Chondrocyte (in vitro differentiated cells): ENCODE data around the gene THUMPD2. TPM values are rescaled to one million over a fixed set of nuclear protein-coding genes. Genes with fewer than 3 reads are reported as not detected.

ENCODE experiments used
- DNase-seq: peaks from one replicate; pipeline ENCODE4 v3.0.0; 2021; ENCODE audit warnings: mixed read lengths, low spot score
- H3K27ac Mint-ChIP-seq: one replicate; pipeline ENCODE4 v1.8.0; 2021; ENCODE audit warnings: mild to moderate bottlenecking, moderate library complexity, mixed read lengths; ENCODE audit not compliant: unreplicated experiment
- H3K27me3 Mint-ChIP-seq: 2 replicates; pipeline ENCODE4 v1.8.0; 2021; ENCODE audit warnings: low read depth, mixed read lengths
- H3K36me3 Mint-ChIP-seq: 2 replicates; pipeline ENCODE4 v1.8.0; 2021; ENCODE audit warnings: low read depth, mixed read lengths
- H3K4me1 Mint-ChIP-seq: 2 replicates; pipeline ENCODE4 v1.8.0; 2021; ENCODE audit warnings: low read depth, mild to moderate bottlenecking, mixed read lengths
- H3K4me3 Mint-ChIP-seq: one replicate; pipeline ENCODE4 v1.8.0; 2021; ENCODE audit warnings: mild to moderate bottlenecking, moderate library complexity, mixed read lengths; ENCODE audit not compliant: unreplicated experiment
- H3K9me3 Mint-ChIP-seq: 2 replicates; pipeline ENCODE4 v1.8.0; 2021; ENCODE audit warnings: low read depth, mixed read lengths
- total RNA-seq: library from RNA; stranded (reverse); gene quantifications from 3 replicates; pipeline ENCODE4 v1.2.1, GENCODE V29; 2021
- TF ChIP-seq, protein P1 (sequence below): fragments of 200-600 bp; sonication (generic); IDR thresholded peaks from 2 replicates; pipeline ENCODE4 v1.5.0; 2021; ENCODE audit warnings: antibody characterized with exemption, mild to moderate bottlenecking, moderate library complexity

The THUMPD2 gene
- total RNA-seq, 1 donor from 2014 or later: 8.2 TPM

DNA sequence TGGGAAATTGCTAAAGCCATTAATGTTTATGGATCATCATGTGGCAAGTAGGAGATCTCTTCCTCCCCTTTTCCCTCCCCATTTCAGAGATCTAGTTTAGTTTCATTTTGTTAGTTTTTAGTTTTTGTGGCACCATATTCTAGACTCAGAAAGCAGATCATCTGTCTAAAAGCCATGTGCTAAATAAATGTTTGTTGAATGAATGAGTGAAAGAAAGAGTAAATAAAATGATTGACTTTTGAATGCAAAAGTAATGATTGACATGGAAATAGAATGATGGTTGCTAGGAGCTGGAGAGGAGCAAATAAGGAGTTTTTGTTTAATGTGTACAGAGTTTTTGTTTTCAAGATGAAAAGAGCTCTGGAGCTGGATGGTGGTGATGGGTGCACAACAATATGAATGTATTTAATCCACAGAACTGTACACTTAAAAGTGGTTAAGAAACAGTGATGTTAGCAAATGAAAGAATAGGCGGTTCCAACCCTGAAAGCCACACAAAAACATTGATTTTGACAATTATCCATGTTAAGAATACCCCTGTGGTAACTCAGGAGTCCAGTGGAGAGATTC lies 89.7 kb downstream of the THUMPD2 start:
- H3K4me1 Mint-ChIP-seq: no peaks in the 10 kb centered on the region
- H3K4me3 Mint-ChIP-seq: no peak overlapping the region
- H3K27me3 Mint-ChIP-seq: no peaks in the 10 kb centered on the region
- H3K36me3 Mint-ChIP-seq: peaks cover 3% of the 10 kb centered on the region
- no peak overlapping the region for H3K27ac Mint-ChIP-seq
- peaks cover 13% of the 10 kb centered on the region for H3K9me3 Mint-ChIP-seq
- TF ChIP-seq, protein P1, sequence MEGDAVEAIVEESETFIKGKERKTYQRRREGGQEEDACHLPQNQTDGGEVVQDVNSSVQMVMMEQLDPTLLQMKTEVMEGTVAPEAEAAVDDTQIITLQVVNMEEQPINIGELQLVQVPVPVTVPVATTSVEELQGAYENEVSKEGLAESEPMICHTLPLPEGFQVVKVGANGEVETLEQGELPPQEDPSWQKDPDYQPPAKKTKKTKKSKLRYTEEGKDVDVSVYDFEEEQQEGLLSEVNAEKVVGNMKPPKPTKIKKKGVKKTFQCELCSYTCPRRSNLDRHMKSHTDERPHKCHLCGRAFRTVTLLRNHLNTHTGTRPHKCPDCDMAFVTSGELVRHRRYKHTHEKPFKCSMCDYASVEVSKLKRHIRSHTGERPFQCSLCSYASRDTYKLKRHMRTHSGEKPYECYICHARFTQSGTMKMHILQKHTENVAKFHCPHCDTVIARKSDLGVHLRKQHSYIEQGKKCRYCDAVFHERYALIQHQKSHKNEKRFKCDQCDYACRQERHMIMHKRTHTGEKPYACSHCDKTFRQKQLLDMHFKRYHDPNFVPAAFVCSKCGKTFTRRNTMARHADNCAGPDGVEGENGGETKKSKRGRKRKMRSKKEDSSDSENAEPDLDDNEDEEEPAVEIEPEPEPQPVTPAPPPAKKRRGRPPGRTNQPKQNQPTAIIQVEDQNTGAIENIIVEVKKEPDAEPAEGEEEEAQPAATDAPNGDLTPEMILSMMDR: no peak
- no peak for DNase-seq

DNA sequence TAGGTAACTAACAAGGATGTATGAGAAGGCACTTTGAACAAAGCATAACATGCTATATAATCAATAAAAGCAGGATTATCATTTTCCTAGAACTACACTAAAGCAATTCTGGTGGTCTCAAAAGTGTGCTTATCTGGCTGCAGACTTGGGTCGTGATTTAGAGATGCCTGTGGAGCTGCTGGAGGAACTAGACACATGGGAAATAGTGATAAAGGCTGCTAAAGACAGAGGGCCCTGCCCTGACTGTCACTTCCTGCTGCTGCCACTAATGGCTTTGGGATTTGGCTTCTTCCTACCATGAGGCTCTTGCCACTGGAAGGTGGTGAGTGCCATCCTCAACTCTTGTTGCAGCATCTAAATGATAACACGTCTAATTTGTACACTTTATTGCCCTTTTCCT lies 90.9 kb downstream of the THUMPD2 start:
- Mint-ChIP-seq H3K27ac (no peak overlapping the region), H3K4me1 (no peaks in the 10 kb centered on the region), H3K27me3 (no peaks in the 10 kb centered on the region), H3K4me3 (no peak overlapping the region), H3K9me3 (peaks cover 13% of the 10 kb centered on the region), H3K36me3 (peaks cover 3% of the 10 kb centered on the region)
- DNase-seq: no peak
- TF ChIP-seq, protein P1: no peak

DNA sequence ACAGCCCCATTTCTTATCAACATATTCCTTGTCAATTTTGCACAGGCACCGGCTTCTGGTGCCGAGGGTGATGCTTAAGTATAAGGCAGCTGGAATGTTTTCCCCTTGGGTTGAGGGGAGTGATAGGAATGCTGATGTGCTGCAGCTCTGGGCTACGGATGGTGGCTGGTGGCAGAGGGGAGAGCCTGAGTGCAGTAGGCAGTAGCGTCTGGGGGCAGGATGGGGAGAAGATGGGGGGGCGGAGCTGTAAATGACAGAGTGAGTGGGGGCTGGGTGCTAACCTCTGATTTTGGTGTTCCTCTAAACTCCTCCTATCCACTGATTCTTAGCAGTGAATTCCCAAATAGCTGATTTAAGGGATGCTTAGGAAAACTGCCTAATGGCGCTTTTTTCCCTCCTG lies 92.6 kb downstream of the THUMPD2 start:
- Mint-ChIP-seq H3K27ac (no peak overlapping the region), H3K36me3 (peaks cover 3% of the 10 kb centered on the region), H3K27me3 (no peaks in the 10 kb centered on the region), H3K4me1 (no peaks in the 10 kb centered on the region), H3K9me3 (peaks cover 9% of the 10 kb centered on the region), H3K4me3 (no peak overlapping the region)
- no peak for DNase-seq
- TF ChIP-seq, protein P1: no peak

Other genes starting within 250 kb of the THUMPD2 start
- 1.3 to 2.6 TPM (median 1.4 TPM) in 3 replicates for gene TMEM178A, start 113.3 kb downstream of the THUMPD2 start, total RNA-seq